ENCODE measurements around the gene FHAD1. TPM values are rescaled to one million over a fixed set of nuclear protein-coding genes. Genes with fewer than 3 reads are reported as not detected.

The FHAD1 gene
- total and polyA plus RNA-seq, 2 donors (not counting 3 experiments of a cell fraction or from before 2014, with no cell fraction given) = 0.04 to 0.69 TPM

DNA sequence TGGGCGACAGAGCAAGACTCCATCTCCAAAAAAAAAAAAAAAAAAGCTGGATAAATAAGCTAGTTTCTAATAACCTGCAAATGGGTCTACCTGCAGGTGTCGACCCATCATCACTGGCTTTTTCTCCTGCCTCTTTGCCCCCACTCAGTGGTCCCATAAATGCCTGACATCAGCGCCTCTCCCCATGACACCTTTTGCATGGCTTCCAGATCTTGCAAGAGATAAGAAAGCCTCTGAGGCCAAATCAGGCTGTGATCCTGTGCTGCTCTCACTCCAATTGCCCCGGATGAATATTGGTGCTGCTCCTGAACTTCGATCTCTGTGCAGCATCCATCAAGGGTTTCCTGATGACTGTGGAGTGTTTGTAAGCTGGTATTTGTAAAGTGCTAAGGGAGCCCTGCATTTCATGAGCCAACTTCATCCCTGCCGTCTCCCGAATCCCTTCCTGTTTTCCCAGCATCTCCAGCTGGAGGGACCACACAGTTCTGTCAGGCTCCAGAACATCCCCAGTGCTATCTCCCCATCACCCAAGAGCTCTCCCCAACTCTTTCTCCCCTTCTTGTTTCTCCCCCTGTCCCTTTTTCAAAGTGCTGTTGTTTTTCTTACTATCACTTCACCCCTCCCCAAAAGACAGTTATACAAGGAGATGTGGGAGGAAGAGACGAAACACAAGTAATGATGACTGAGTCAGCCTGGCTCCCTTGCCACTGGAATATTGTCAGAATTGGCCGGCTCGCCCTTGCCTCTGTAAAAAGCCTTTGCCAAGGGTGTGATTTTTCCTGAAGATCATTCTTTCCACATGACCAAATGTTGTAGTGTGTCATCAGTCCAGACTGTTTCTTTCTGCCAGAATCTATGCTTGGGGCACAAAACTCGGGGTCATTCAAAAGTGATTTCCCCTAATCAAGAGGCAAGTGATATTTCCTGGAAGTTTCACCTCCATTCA is 159.9 kb downstream of the FHAD1 start:
- peak; percentile 66 for FAIRE-seq

DNA sequence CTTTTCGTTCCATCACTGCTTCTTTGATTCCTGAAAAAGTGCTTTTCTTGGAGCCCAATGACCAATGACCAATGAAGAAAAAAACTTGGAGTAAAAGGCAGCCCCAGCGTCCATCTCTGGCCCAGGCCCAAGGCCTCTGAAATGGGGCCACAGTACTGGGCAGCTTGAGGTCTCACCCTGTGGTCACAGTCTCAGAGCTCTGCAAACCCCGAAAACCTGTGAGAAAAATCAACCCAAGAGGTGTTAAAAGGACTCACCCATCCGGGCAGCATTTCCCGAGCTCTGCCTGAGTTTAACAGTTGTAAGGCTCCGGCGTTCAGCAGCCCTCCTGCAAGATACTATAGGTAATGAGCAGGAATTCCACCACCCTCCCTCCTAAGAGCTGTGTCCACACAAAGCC is 160.6 kb downstream of the FHAD1 start:
- Histone ChIP-seq H3K4me2 (ENCODE audit: insufficient read depth, low read length) (no peak overlapping the region), H3K9me1 (replicated peaks; ENCODE audit: control insufficient read depth, extremely low read depth, insufficient read depth, low read length) (no peaks in the 10 kb centered on the region), H3K9me3 (replicated peaks; ENCODE audit: control insufficient read depth, insufficient read depth, low read length) (no peaks in the 10 kb centered on the region), H3K27ac (ENCODE audit: insufficient read depth, low read depth, low read length) (no peak overlapping the region), H2AFZ (ENCODE audit: low read depth, low read length) (no peak overlapping the region), H3K79me2 (ENCODE audit: control insufficient read depth, insufficient read depth, low read length) (peaks cover 27% of the 10 kb centered on the region), H4K20me1 (replicated peaks; ENCODE audit: control insufficient read depth, extremely low read depth, insufficient read depth, low read length) (no peaks in the 10 kb centered on the region), H3K4me1 (ENCODE audit: control insufficient read depth, extremely low read depth, insufficient read depth, low read length) (peaks cover 21% of the 10 kb centered on the region), H3K36me3 (ENCODE audit: control insufficient read depth in 2 of 2, extremely low read depth in 1 of 2, insufficient read depth in 2 of 2, low read length in 2 of 2) (no peaks in the 10 kb centered on the region), H3K27me3 (ENCODE audit: control insufficient read depth in 2 of 2, insufficient read depth in 2 of 2, low read length in 2 of 2) (no peaks in the 10 kb centered on the region), H3K9ac (replicated peaks; ENCODE audit: extremely low read depth, insufficient read depth, low read length) (no peak overlapping the region), H3K4me3 (replicated peaks in 1 of 3; ENCODE audit: insufficient read depth in 1 of 3, low read depth in 1 of 3, low read length in 3 of 3) (no peak overlapping the region)
- intact Hi-C loops (cut with micrococcal nuclease) (no loop called here), dilution Hi-C loops (cut with MboI; ENCODE audit: extremely low pct_ligation_motif_present, low sequenced_read_pairs) (no loop called here)
- CTCF ChIA-PET = interaction anchor here (1.0 to 2.7 kb wide), 4 partner anchors 9 to 84 kb away, joined by 3 to 9 read pairs (median 4); no protein-coding TSS in a partner anchor
- no TSS peak for BruUV-seq (replicated peaks)
- DNase-seq (ENCODE audit: low read depth, low spot score) (no peak), FAIRE-seq (no peak)
- POLR2A ChIA-PET = no interaction called here
- TF ChIP-seq GATA2 (IDR thresholded peaks at IDR 0.05; ENCODE audit: insufficient read depth, insufficient read length, low read depth, low read length) (no peak), EZH2 (IDR thresholded peaks at IDR 0.05; ENCODE audit: borderline replicate concordance, low read depth, low read length, severe bottlenecking) (no peak), POLR2A (IDR thresholded peaks at IDR 0.05; ENCODE audit: low read depth, low read length) (no peak), JUN (IDR thresholded peaks at IDR 0.05; ENCODE audit: borderline replicate concordance, insufficient read depth, insufficient read length, low read depth) (no peak), POLR2AphosphoS5 (IDR thresholded peaks at IDR 0.05; ENCODE audit: insufficient read depth, low read depth, low read length) (no peak)
- TF ChIP-seq, protein P1, sequence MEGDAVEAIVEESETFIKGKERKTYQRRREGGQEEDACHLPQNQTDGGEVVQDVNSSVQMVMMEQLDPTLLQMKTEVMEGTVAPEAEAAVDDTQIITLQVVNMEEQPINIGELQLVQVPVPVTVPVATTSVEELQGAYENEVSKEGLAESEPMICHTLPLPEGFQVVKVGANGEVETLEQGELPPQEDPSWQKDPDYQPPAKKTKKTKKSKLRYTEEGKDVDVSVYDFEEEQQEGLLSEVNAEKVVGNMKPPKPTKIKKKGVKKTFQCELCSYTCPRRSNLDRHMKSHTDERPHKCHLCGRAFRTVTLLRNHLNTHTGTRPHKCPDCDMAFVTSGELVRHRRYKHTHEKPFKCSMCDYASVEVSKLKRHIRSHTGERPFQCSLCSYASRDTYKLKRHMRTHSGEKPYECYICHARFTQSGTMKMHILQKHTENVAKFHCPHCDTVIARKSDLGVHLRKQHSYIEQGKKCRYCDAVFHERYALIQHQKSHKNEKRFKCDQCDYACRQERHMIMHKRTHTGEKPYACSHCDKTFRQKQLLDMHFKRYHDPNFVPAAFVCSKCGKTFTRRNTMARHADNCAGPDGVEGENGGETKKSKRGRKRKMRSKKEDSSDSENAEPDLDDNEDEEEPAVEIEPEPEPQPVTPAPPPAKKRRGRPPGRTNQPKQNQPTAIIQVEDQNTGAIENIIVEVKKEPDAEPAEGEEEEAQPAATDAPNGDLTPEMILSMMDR (IDR thresholded peaks at IDR 0.05; ENCODE audit: extremely low read depth in 1 of 2, insufficient read depth in 1 of 2, low read depth in 1 of 2, low read length in 2 of 2) = no peak
- TF ChIP-seq, protein P2, sequence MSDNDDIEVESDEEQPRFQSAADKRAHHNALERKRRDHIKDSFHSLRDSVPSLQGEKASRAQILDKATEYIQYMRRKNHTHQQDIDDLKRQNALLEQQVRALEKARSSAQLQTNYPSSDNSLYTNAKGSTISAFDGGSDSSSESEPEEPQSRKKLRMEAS (IDR thresholded peaks at IDR 0.05; ENCODE audit: insufficient read depth, insufficient read length) = no peak

More for the DNA sequence above, 159.9 kb downstream of the FHAD1 start:
- no TSS peak for BruUV-seq (replicated peaks)
- H3K27me3 ChIP-seq (ENCODE audit: control insufficient read depth in 2 of 2, insufficient read depth in 2 of 2, low read length in 2 of 2) = no peaks in the 10 kb centered on the region
- CTCF ChIA-PET = interaction anchor here (0.9 to 2.7 kb wide), 5 partner anchors 10 to 278 kb away, joined by 3 to 9 read pairs (median 3); no protein-coding TSS in a partner anchor
- no peak overlapping the region for H3K9ac ChIP-seq (replicated peaks; ENCODE audit: extremely low read depth, insufficient read depth, low read length)
- no peak overlapping the region for H3K4me3 ChIP-seq (replicated peaks in 1 of 3; ENCODE audit: insufficient read depth in 1 of 3, low read depth in 1 of 3, low read length in 3 of 3)
- H3K79me2 ChIP-seq (ENCODE audit: control insufficient read depth, insufficient read depth, low read length) = peaks cover 20% of the 10 kb centered on the region
- intact Hi-C loops (cut with micrococcal nuclease) (no loop called here), dilution Hi-C loops (cut with MboI; ENCODE audit: extremely low pct_ligation_motif_present, low sequenced_read_pairs) (no loop called here)
- POLR2A ChIA-PET = interaction anchor here (0.6 kb wide), 1 partner anchor 70 kb away, joined by 3 read pairs; no protein-coding TSS in a partner anchor
- no peak overlapping the region for H3K4me2 ChIP-seq (ENCODE audit: insufficient read depth, low read length)
- H3K9me1 ChIP-seq (replicated peaks; ENCODE audit: control insufficient read depth, extremely low read depth, insufficient read depth, low read length) = no peaks in the 10 kb centered on the region
- no peak overlapping the region for H2AFZ ChIP-seq (ENCODE audit: low read depth, low read length)
- no peak overlapping the region for H3K27ac ChIP-seq (ENCODE audit: insufficient read depth, low read depth, low read length)
- H4K20me1 ChIP-seq (replicated peaks; ENCODE audit: control insufficient read depth, extremely low read depth, insufficient read depth, low read length) = no peaks in the 10 kb centered on the region
- TF ChIP-seq POLR2AphosphoS5 (IDR thresholded peaks at IDR 0.05; ENCODE audit: insufficient read depth, low read depth, low read length) = no peak
- peak; percentile 30 for TF ChIP-seq GATA2 (IDR thresholded peaks at IDR 0.05; ENCODE audit: insufficient read depth, insufficient read length, low read depth, low read length)
- DNase-seq (ENCODE audit: low read depth, low spot score) = peak; percentile 27
- H3K4me1 ChIP-seq (ENCODE audit: control insufficient read depth, extremely low read depth, insufficient read depth, low read length) = peaks cover 14% of the 10 kb centered on the region
- no peaks in the 10 kb centered on the region for H3K9me3 ChIP-seq (replicated peaks; ENCODE audit: control insufficient read depth, insufficient read depth, low read length)
- no peaks in the 10 kb centered on the region for H3K36me3 ChIP-seq (ENCODE audit: control insufficient read depth in 2 of 2, extremely low read depth in 1 of 2, insufficient read depth in 2 of 2, low read length in 2 of 2)

All from endothelial cell of umbilical vein (primary cell).